ENCODE measurements around the gene VDAC1. TPM values are rescaled to one million over a fixed set of nuclear protein-coding genes. Genes with fewer than 3 reads are reported as not detected.

VDAC1 gene
- total and polyA plus RNA-seq, 12 donors, result 229 to 609 (median 529) TPM

DNA sequence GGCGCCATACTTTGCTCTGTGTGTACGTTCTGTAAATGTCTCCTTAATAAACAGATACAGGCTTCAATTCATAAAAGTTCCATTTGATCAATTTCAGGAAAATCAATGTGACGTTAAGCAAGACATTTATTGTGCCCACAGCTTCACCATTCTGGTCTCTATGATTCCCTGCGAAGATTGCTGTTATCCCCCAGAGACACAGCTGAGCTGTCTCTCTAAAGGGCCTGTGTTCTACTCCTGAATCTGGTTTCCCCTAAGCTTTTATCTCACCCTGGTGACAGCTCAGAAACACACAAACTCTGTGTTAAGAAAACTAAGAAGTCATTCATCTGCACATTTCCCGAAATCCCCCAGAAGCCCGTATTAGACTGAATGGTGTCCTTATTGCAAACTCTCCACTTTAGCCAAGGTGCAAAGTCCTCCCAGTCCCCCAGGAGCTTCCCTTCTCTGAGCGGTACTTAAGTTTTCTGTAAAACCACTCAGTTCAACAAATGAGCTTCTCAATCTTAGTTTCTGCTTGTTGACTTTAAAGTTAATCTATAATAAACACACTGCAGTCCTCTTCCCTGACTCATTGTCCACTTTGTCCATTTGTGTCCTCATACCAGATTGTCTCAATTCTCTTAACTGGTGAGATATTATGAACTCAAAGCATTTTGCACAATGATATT is 35.0 kb downstream of the VDAC1 start:
- 76 to 77% methylated on average over 7 of the region's 7 CpGs for WGBS, 2 donors

DNA sequence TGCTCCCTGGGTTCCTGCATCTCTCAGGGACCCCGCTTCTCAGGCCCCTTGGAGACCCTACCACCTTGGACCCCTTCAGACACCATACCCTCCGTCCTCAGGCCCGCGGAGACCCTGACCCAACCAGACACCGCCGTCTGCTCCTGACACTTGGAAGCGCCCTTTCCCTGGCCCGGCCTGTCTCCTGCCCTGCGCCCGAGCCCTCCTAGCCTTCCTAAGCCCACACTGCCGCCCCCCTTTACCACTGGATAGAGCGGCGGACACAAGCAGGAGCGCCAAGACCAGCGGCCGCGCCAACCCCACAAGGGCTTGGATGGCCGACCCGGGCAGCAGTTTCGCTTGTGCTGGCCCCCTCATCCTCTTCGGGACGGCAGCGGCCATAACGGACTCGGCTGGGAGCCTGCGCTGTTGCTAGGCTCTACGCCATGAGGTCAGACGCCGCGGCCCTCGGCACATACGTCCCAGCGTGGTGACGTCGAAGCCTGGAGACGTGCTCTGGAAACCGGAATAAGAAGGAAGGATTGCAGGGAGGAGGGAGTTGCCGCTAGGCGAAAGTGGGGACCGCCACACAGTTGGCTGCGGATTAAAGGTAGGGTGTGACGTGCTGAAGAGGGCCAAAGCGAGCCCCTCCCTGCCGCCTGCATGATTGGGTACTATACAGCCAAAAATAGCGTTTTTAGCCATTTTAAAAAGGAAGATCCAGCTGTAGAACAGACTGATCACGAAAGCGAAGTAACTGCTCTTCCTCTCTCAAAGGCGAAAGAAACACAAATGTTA is 36.4 kb downstream of the VDAC1 start, which contains the start of gene C5orf15:
C5orf15 (minus strand) TSS at position 422 of the 777 bp plus-strand sequence; CDS start at position 381, 41 bp downstream.
- Histone ChIP-seq H3K27ac (peak within 1 kb of the TSS; percentile 83 to 98 (median 90)), H3K27me3 (no peaks in the 10 kb centered on the region), H3K4me3 (peak within 1 kb of the TSS; percentile 70 to 91 (median 78)), H3K4me1 (peaks cover 0 to 38% (median 29%) of the 10 kb centered on the region in 9 donors), H3K36me3 (peaks cover 0 to 32% (median 10%) of the 10 kb centered on the region in 9 donors), H3K9me3 (peaks cover 0 to 7% (median 0%) of the 10 kb centered on the region in 11 donors)
- TF ChIP-seq, protein P1, sequence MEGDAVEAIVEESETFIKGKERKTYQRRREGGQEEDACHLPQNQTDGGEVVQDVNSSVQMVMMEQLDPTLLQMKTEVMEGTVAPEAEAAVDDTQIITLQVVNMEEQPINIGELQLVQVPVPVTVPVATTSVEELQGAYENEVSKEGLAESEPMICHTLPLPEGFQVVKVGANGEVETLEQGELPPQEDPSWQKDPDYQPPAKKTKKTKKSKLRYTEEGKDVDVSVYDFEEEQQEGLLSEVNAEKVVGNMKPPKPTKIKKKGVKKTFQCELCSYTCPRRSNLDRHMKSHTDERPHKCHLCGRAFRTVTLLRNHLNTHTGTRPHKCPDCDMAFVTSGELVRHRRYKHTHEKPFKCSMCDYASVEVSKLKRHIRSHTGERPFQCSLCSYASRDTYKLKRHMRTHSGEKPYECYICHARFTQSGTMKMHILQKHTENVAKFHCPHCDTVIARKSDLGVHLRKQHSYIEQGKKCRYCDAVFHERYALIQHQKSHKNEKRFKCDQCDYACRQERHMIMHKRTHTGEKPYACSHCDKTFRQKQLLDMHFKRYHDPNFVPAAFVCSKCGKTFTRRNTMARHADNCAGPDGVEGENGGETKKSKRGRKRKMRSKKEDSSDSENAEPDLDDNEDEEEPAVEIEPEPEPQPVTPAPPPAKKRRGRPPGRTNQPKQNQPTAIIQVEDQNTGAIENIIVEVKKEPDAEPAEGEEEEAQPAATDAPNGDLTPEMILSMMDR (IDR thresholded peaks at IDR 0.05), result peak in 5 of 9 donors; percentile 7 to 44 (median 38)
- ATAC-seq, result peak; percentile 97 to 99 (median 98)
- WGBS, 2 donors, result 1% methylated on average over 48 of the region's 48 CpGs
- intact Hi-C loops (cut with DNase I), result loop anchor here in 1 of 10 donors (1.0 kb wide), 1 partner anchor 36 kb away; the partner anchor contains the start of gene VDAC1
- peak; percentile 93 to 95 for DNase-seq

More for the DNA sequence above, 35.0 kb downstream of the VDAC1 start:
- no peak for ATAC-seq
- Histone ChIP-seq H3K36me3 (peaks cover 0 to 45% (median 24%) of the 10 kb centered on the region in 9 donors), H3K4me3 (peak overlapping the region in 4 of 10 donors; percentile 74 to 91 (median 84)), H3K27ac (peak overlapping the region in 4 of 10 donors; percentile 24 to 96 (median 93)), H3K27me3 (no peaks in the 10 kb centered on the region), H3K4me1 (peaks cover 0 to 37% (median 29%) of the 10 kb centered on the region in 9 donors), H3K9me3 (no peaks in the 10 kb centered on the region)
- DNase-seq, result no peak
- intact Hi-C loops (cut with DNase I), result no loop called here
- TF ChIP-seq, protein P1 (IDR thresholded peaks at IDR 0.05), result no peak

DNA sequence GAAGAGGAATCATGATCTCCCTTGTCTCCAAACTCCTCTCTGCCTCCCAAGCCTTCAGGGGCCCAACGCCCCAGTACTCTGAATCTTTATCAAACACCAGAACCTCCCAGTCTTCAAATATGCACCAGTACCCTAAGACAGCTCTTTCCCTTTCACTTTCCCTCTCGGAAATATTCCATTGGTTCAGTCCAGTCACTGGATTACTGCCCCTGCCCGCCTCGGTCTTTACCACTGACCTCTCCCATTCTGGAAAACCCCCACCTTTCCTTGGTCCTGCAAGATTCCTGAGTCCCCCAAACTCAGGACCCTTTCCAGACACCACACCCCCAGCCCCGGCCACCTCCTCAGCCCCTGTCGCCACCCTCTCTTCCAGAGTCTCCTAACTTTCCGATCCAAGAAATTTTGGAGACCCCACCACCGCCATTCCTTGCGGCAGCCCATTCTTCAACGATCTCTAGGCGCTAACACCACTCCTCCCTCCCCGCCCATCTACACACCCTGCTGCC is 37.0 kb downstream of the VDAC1 start:
- intact Hi-C loops (cut with DNase I), result loop anchor here in 1 of 10 donors (1.0 kb wide), 1 partner anchor 37 kb away; the partner anchor contains the start of gene VDAC1
- no peak for DNase-seq
- peaks cover 0 to 9% (median 0%) of the 10 kb centered on the region in 11 donors for H3K9me3 ChIP-seq
- no peaks in the 10 kb centered on the region for H3K27me3 ChIP-seq
- peaks cover 0 to 26% (median 3%) of the 10 kb centered on the region in 9 donors for H3K36me3 ChIP-seq
- ATAC-seq, result peak; percentile 9 to 51 (median 20)
- peaks cover 0 to 44% (median 33%) of the 10 kb centered on the region in 9 donors for H3K4me1 ChIP-seq
- peak overlapping the region; percentile 83 to 98 (median 90) for H3K27ac ChIP-seq
- TF ChIP-seq, protein P1 (IDR thresholded peaks at IDR 0.05), result no peak
- H3K4me3 ChIP-seq, result peak overlapping the region; percentile 70 to 91 (median 78)
- 1 to 2% methylated on average over 12 of the region's 12 CpGs for WGBS, 2 donors

DNA sequence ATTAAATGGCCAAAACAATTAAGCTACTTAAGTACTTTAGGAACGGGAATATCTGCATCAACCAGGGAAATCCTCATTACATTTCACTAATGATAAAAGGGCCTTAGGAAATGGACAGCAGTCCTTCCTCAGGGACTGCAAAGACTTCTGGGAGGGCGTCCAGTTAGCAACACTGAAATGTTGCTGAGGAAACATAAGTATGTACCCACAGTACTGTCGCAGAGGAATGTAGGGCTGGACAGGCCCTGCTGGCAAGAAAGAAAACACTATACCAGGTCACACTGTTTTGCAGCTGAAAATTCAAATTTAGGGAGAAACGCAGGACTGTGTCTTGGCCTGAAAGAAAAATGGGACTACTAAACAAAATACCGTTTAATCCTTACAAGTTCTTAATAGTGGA is 37.7 kb downstream of the VDAC1 start:
- peaks cover 0 to 51% (median 39%) of the 10 kb centered on the region in 9 donors for H3K4me1 ChIP-seq
- no peaks in the 10 kb centered on the region for H3K27me3 ChIP-seq
- peak overlapping the region in 9 of 10 donors; percentile 70 to 91 (median 79) for H3K4me3 ChIP-seq
- peak overlapping the region; percentile 83 to 98 (median 90) for H3K27ac ChIP-seq
- ATAC-seq (peak in 4 of 8 donors; percentile 37 to 70 (median 42)), DNase-seq (peak in 1 of 2 donors; percentile 17)
- peaks cover 0 to 9% (median 0%) of the 10 kb centered on the region in 11 donors for H3K9me3 ChIP-seq
- peaks cover 0 to 19% (median 3%) of the 10 kb centered on the region in 9 donors for H3K36me3 ChIP-seq
- TF ChIP-seq, protein P1 (IDR thresholded peaks at IDR 0.05), result no peak
- WGBS, 2 donors, result 45 to 50% methylated on average over 5 of the region's 5 CpGs
- intact Hi-C loops (cut with DNase I), result no loop called here
